WI38 (cell line): ENCODE measurements around the gene RSPH9.

Experiments
- H3K4me3 ChIP-seq: 2 replicates; pipeline ENCODE4 v1.5.1; 2011; ENCODE audit warnings: low read depth, mild to moderate bottlenecking, control low read depth, low read length
- CTCF ChIP-seq: IDR thresholded peaks from 2 replicates; pipeline ENCODE4 v1.5.1; 2012; ENCODE audit warnings: low read depth, mild to moderate bottlenecking, control low read depth, low read length

The RSPH9 gene

GRCh38 chr6:43670623-43670986, 25.8 kb downstream of the RSPH9 start:
- H3K4me3 ChIP-seq: no peak overlapping the region
- TF ChIP-seq CTCF: no peak

GRCh38 chr6:43671011-43671800, 26.4 kb downstream of the RSPH9 start:
- no peak overlapping the region for H3K4me3 ChIP-seq
- TF ChIP-seq CTCF: no peak

- TF ChIP-seq CTCF: no peak
- H3K4me3 ChIP-seq: no peak overlapping the region
Measured at GRCh38 chr6:43671801-43672690, 27.2 kb downstream of the RSPH9 start.

- no peak overlapping the region for H3K4me3 ChIP-seq
- no peak for TF ChIP-seq CTCF
Measured at GRCh38 chr6:43673444-43674084, 28.7 kb downstream of the RSPH9 start.

GRCh38 chr6:43674291-43674690, 29.5 kb downstream of the RSPH9 start:
- no peak overlapping the region for H3K4me3 ChIP-seq
- TF ChIP-seq CTCF: no peak

GRCh38 chr6:43674921-43675320, 30.1 kb downstream of the RSPH9 start:
- H3K4me3 ChIP-seq: no peak overlapping the region
- TF ChIP-seq CTCF: no peak
